GM23338 (cell line): ENCODE measurements around the gene C18orf32. TPM values are rescaled to one million over a fixed set of nuclear protein-coding genes. Genes with fewer than 3 reads are reported as not detected.
A peak's percentile ranks its signal among the peaks of the same experiment; 100 is the strongest.

Source experiments
- ATAC-seq: fragments of 200-7000 bp; cut with Tn5 transposase; 3 replicates; pipeline ENCODE4 v1.9.1; 2020
- DNase-seq: peaks from one replicate; pipeline ENCODE4 v3.0.0-alpha.2; 2015; ENCODE audit warnings: low spot score
- H2AFZ ChIP-seq: fragments of 200-600 bp; sonication (generic); 2 replicates; pipeline ENCODE4 v1.8.0; 2016; ENCODE audit warnings: antibody characterized with exemption, mild to moderate bottlenecking, moderate library complexity
- H3F3A ChIP-seq: fragments of 200-600 bp; sonication (generic); replicated peaks from 2 replicates; pipeline ENCODE4 v1.8.0; 2017; ENCODE audit warnings: antibody characterized with exemption, mixed run types, low read depth
- H3K27ac ChIP-seq: fragments of 200-600 bp; sonication (generic); 2 replicates; pipeline ENCODE4 v1.6.1; 2016; ENCODE audit warnings: low read depth
- H3K27me3 ChIP-seq: fragments of 200-600 bp; sonication (generic); 2 replicates; pipeline ENCODE4 v1.8.0; 2016; ENCODE audit warnings: mild to moderate bottlenecking, mixed run types, moderate library complexity; ENCODE audit not compliant: insufficient read depth
- H3K36me3 ChIP-seq: fragments of 200-600 bp; sonication (generic); 2 replicates; pipeline ENCODE4 v1.8.0; 2016; ENCODE audit warnings: mild to moderate bottlenecking; ENCODE audit not compliant: insufficient read depth
- H3K4me1 ChIP-seq: fragments of 200-600 bp; sonication (generic); 2 replicates; pipeline ENCODE4 v1.8.0; 2016; ENCODE audit warnings: mild to moderate bottlenecking, moderate library complexity; ENCODE audit not compliant: insufficient read depth
- H3K4me2 ChIP-seq: fragments of 200-600 bp; sonication (generic); 2 replicates; pipeline ENCODE4 v1.7.1; 2017; ENCODE audit warnings: mixed run types
- H3K4me3 ChIP-seq: fragments of 200-600 bp; sonication (generic); 2 replicates; pipeline ENCODE4 v1.6.1; 2016; ENCODE audit warnings: mixed run types
- H3K79me2 ChIP-seq: fragments of 200-600 bp; sonication (generic); replicated peaks from 2 replicates; pipeline ENCODE4 v1.8.0; 2017; ENCODE audit warnings: mild to moderate bottlenecking; ENCODE audit not compliant: insufficient read depth
- H3K9me2 ChIP-seq: fragments of 200-600 bp; sonication (generic); 2 replicates; pipeline ENCODE4 v1.8.0; 2017; ENCODE audit not compliant: insufficient read depth
- H4K20me1 ChIP-seq: fragments of 200-600 bp; sonication (generic); replicated peaks from 2 replicates; pipeline ENCODE4 v1.8.0; 2017; ENCODE audit warnings: mild to moderate bottlenecking; ENCODE audit not compliant: insufficient read depth
- H3K27ac Mint-ChIP-seq: 2 replicates; pipeline ENCODE4 v1.8.0; 2020; ENCODE audit warnings: inconsistent platforms, mild to moderate bottlenecking, moderate library complexity, mixed read lengths
- H3K27me3 Mint-ChIP-seq: 3 replicates; pipeline ENCODE4 v1.8.0; 2022; ENCODE audit warnings: low read depth, mild to moderate bottlenecking, moderate library complexity, mixed read lengths, inconsistent platforms; ENCODE audit not compliant: insufficient read depth, poor library complexity
- H3K36me3 Mint-ChIP-seq: 3 replicates; pipeline ENCODE4 v1.8.0; 2021; ENCODE audit warnings: low read depth, mild to moderate bottlenecking, inconsistent platforms, moderate library complexity, mixed read lengths
- H3K4me1 Mint-ChIP-seq: 3 replicates; pipeline ENCODE4 v1.8.0; 2020; ENCODE audit warnings: mild to moderate bottlenecking, inconsistent platforms, mixed read lengths
- H3K4me3 Mint-ChIP-seq: 3 replicates; pipeline ENCODE4 v1.8.0; 2021; ENCODE audit warnings: moderate library complexity, mild to moderate bottlenecking, inconsistent platforms, mixed read lengths
- H3K9me3 Mint-ChIP-seq: 3 replicates; pipeline ENCODE4 v1.8.0; 2020; ENCODE audit warnings: moderate library complexity, mild to moderate bottlenecking, inconsistent platforms, mixed read lengths
- CREB1 ChIP-seq: fragments of 250-450 bp; sonication (Bioruptor Pico); IDR thresholded peaks from 2 replicates; pipeline ENCODE4 v1.5.0; 2020; ENCODE audit warnings: low read depth, mild to moderate bottlenecking, moderate library complexity
- EZH2phosphoT487 ChIP-seq: fragments of 200-600 bp; sonication (generic); IDR thresholded peaks from one replicate; pipeline ENCODE4 v1.8.1; 2018; ENCODE audit warnings: antibody characterized with exemption; ENCODE audit not compliant: unreplicated experiment
- JUNB ChIP-seq: IDR thresholded peaks from one replicate; pipeline ENCODE4 v1.6.1; 2016; ENCODE audit warnings: antibody characterized with exemption; ENCODE audit not compliant: unreplicated experiment
- NANOG ChIP-seq: IDR thresholded peaks from 2 replicates; pipeline ENCODE4 v1.6.1; 2016; ENCODE audit warnings: antibody characterized with exemption, borderline replicate concordance
- POLR2AphosphoS5 ChIP-seq: IDR thresholded peaks from 2 replicates; pipeline ENCODE4 v1.6.1; 2016; ENCODE audit warnings: antibody characterized with exemption, low read depth
- STAT1 ChIP-seq: IDR thresholded peaks from one replicate; pipeline ENCODE4 v1.6.1; 2016; ENCODE audit warnings: antibody characterized with exemption; ENCODE audit not compliant: unreplicated experiment
- ZNF331 ChIP-seq: fragments of 250-450 bp; sonication (Bioruptor Pico); IDR thresholded peaks from 2 replicates; pipeline ENCODE4 v1.5.0; 2020; ENCODE audit warnings: low read depth, mild to moderate bottlenecking, moderate library complexity
- polyA plus RNA-seq: library from polyadenylated mRNA; unstranded; fragments of >200 nt; fragmentation: Nextera tagmentation; extraction: Ambion mirVana; gene quantifications from 2 replicates; pipeline ENCODE4 v1.2.1, GENCODE V29; 2016
- total RNA-seq: library from RNA; depleted of rRNA; stranded (reverse); fragments of >200 nt; shearing (Covaris generic); gene quantifications from 2 replicates; pipeline ENCODE4 v1.2.3, GENCODE V29; 2014
- TF ChIP-seq, protein P1 (sequence below), 2 experiments: fragments of 200-600 bp in 1 of 2; sonication (generic) in 1 of 2; conservative IDR thresholded peaks; 2 replicates each; pipeline versions ENCODE4 v1.5.1 to v1.6.1; 2016 to 2017; ENCODE audit warnings: antibody characterized with exemption in 2 of 2, low read depth in 2 of 2, mild to moderate bottlenecking in 2 of 2, moderate library complexity in 1 of 2
- TF ChIP-seq, protein P2 (sequence below): IDR thresholded peaks from one replicate; pipeline ENCODE4 v1.6.1; 2018; ENCODE audit warnings: antibody characterized with exemption; ENCODE audit not compliant: unreplicated experiment
- TF ChIP-seq, protein P3 (sequence below): IDR thresholded peaks from 2 replicates; pipeline ENCODE4 v1.6.1; 2016; ENCODE audit warnings: antibody characterized with exemption

The C18orf32 gene
- total and polyA plus RNA-seq, 2 experiments from 2014 or later, result 25.3 to 72.4 TPM

DNA sequence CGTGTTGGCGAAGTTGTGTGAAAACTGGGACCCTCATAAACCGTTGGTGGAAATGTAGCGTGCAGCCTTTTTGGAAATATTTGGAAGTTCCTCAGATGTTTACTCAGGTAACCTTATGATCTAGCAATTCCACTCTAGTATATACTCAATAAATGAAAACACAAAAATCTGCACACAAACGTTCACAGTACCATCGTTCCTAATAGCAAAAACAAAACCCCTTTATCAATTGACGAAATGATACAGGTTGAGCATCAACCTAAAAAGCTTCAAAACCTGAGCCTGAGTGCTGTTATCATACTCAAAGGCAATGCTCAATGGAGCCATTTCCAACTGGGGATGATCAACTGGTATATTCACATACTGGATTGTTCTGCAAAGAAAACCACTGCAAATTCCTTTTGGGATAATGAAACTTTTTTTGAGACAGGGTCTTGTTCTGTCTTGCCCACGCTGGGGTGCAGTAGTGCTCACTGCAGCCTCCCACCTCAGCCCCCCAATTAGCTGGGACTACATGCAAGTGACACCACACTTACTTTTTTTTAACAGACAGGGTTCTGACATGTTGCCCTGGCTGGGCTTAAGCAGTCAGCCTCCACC, 777 bp upstream of the C18orf32 start:
- peak overlapping the region; percentile 88 for H3K4me3 ChIP-seq
- H3K4me1 Mint-ChIP-seq, result peaks cover 37% of the 10 kb centered on the region

DNA sequence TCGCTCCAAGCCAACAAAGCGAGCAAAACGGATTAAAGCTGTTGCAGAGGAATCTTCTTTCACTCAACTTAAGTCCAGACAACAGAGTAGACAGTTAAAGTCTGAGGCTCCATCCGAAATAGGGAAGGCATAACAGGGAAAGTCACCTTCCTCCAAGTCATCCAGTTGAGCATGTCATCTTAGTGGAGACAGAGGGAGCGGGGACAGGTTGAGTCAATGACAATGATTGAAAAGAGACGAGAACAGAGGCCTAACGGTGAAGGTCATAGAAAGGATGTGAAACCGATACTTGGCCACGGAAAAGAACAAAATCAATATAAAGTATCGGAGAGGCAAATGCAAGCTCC, 455 bp downstream of the C18orf32 start:
- H3K27ac Mint-ChIP-seq, result peak overlapping the region; percentile 87
- H3K9me3 Mint-ChIP-seq, result no peaks in the 10 kb centered on the region
- DNase-seq (no peak), ATAC-seq (peak; percentile 5)
- H4K20me1 ChIP-seq, result peaks cover 24% of the 10 kb centered on the region
- H3K4me1 Mint-ChIP-seq, result peaks cover 34% of the 10 kb centered on the region
- peak overlapping the region; percentile 91 for H3K4me3 Mint-ChIP-seq
- H3K9me2 ChIP-seq, result no peaks in the 10 kb centered on the region
- peaks cover 42% of the 10 kb centered on the region for H3F3A ChIP-seq
- no peak overlapping the region for H3K27ac ChIP-seq
- peaks cover 60% of the 10 kb centered on the region for H3K36me3 Mint-ChIP-seq
- H3K36me3 ChIP-seq, result peaks cover 50% of the 10 kb centered on the region
- peak overlapping the region; percentile 94 for H3K4me2 ChIP-seq
- H3K27me3 Mint-ChIP-seq, result peaks cover 14% of the 10 kb centered on the region
- no peaks in the 10 kb centered on the region for H3K27me3 ChIP-seq
- H2AFZ ChIP-seq, result no peak overlapping the region
- peaks cover 53% of the 10 kb centered on the region for H3K79me2 ChIP-seq
- peak overlapping the region; percentile 88 for H3K4me3 ChIP-seq
- H3K4me1 ChIP-seq, result peaks cover 21% of the 10 kb centered on the region
- no peak for TF ChIP-seq STAT1
- no peak for TF ChIP-seq NANOG
- no peak for TF ChIP-seq POLR2AphosphoS5
- TF ChIP-seq, protein P1, sequence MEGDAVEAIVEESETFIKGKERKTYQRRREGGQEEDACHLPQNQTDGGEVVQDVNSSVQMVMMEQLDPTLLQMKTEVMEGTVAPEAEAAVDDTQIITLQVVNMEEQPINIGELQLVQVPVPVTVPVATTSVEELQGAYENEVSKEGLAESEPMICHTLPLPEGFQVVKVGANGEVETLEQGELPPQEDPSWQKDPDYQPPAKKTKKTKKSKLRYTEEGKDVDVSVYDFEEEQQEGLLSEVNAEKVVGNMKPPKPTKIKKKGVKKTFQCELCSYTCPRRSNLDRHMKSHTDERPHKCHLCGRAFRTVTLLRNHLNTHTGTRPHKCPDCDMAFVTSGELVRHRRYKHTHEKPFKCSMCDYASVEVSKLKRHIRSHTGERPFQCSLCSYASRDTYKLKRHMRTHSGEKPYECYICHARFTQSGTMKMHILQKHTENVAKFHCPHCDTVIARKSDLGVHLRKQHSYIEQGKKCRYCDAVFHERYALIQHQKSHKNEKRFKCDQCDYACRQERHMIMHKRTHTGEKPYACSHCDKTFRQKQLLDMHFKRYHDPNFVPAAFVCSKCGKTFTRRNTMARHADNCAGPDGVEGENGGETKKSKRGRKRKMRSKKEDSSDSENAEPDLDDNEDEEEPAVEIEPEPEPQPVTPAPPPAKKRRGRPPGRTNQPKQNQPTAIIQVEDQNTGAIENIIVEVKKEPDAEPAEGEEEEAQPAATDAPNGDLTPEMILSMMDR (conservative IDR thresholded peaks at IDR 0.05; ENCODE audit: low read depth in 2 of 2), result no peak
- no peak for TF ChIP-seq ZNF331
- no peak for TF ChIP-seq CREB1 (CRISPR knock-in tag)
- TF ChIP-seq, protein P2, sequence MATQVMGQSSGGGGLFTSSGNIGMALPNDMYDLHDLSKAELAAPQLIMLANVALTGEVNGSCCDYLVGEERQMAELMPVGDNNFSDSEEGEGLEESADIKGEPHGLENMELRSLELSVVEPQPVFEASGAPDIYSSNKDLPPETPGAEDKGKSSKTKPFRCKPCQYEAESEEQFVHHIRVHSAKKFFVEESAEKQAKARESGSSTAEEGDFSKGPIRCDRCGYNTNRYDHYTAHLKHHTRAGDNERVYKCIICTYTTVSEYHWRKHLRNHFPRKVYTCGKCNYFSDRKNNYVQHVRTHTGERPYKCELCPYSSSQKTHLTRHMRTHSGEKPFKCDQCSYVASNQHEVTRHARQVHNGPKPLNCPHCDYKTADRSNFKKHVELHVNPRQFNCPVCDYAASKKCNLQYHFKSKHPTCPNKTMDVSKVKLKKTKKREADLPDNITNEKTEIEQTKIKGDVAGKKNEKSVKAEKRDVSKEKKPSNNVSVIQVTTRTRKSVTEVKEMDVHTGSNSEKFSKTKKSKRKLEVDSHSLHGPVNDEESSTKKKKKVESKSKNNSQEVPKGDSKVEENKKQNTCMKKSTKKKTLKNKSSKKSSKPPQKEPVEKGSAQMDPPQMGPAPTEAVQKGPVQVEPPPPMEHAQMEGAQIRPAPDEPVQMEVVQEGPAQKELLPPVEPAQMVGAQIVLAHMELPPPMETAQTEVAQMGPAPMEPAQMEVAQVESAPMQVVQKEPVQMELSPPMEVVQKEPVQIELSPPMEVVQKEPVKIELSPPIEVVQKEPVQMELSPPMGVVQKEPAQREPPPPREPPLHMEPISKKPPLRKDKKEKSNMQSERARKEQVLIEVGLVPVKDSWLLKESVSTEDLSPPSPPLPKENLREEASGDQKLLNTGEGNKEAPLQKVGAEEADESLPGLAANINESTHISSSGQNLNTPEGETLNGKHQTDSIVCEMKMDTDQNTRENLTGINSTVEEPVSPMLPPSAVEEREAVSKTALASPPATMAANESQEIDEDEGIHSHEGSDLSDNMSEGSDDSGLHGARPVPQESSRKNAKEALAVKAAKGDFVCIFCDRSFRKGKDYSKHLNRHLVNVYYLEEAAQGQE, result no peak
- no peak for TF ChIP-seq EZH2phosphoT487
- no peak for TF ChIP-seq JUNB
- TF ChIP-seq, protein P3, sequence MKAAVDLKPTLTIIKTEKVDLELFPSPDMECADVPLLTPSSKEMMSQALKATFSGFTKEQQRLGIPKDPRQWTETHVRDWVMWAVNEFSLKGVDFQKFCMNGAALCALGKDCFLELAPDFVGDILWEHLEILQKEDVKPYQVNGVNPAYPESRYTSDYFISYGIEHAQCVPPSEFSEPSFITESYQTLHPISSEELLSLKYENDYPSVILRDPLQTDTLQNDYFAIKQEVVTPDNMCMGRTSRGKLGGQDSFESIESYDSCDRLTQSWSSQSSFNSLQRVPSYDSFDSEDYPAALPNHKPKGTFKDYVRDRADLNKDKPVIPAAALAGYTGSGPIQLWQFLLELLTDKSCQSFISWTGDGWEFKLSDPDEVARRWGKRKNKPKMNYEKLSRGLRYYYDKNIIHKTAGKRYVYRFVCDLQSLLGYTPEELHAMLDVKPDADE, result no peak

More for the DNA sequence above, 777 bp upstream of the C18orf32 start:
- Histone ChIP-seq H3K27ac (peak overlapping the region; percentile 70), H4K20me1 (peaks cover 24% of the 10 kb centered on the region), H3K9me2 (no peaks in the 10 kb centered on the region), H3K4me1 (peaks cover 21% of the 10 kb centered on the region), H3K36me3 (peaks cover 43% of the 10 kb centered on the region), H3K79me2 (peaks cover 60% of the 10 kb centered on the region), H3K27me3 (no peaks in the 10 kb centered on the region), H3K4me2 (peak overlapping the region; percentile 56), H2AFZ (no peak overlapping the region), H3F3A (peaks cover 45% of the 10 kb centered on the region)
- Mint-ChIP-seq H3K27me3 (peaks cover 21% of the 10 kb centered on the region), H3K9me3 (no peaks in the 10 kb centered on the region), H3K36me3 (peaks cover 60% of the 10 kb centered on the region), H3K27ac (peak overlapping the region; percentile 87), H3K4me3 (peak overlapping the region; percentile 91)
- TF ChIP-seq EZH2phosphoT487, result no peak
- DNase-seq (no peak), ATAC-seq (no peak)
